ENCODE measurements around the gene SERTAD4.

The SERTAD4 gene

GRCh38 chr1:210233495-210234328 lies 1.1 kb downstream of the SERTAD4 start:
- DNase-seq: no peak

- no peak for DNase-seq
Observed at GRCh38 chr1:210234329-210234757, 1.7 kb downstream of the SERTAD4 start.

GRCh38 chr1:210235363-210236053 lies 2.9 kb downstream of the SERTAD4 start:
- DNase-seq: no peak

GRCh38 chr1:210236386-210236839 lies 3.8 kb downstream of the SERTAD4 start:
- DNase-seq: no peak

GRCh38 chr1:210236840-210237409 lies 4.3 kb downstream of the SERTAD4 start:
- DNase-seq: no peak

- DNase-seq: no peak
Observed at GRCh38 chr1:210237479-210237878, 4.9 kb downstream of the SERTAD4 start.

GRCh38 chr1:210237981-210238380 lies 5.4 kb downstream of the SERTAD4 start:
- DNase-seq: no peak

- DNase-seq: no peak
Observed at GRCh38 chr1:210239349-210240111, 6.9 kb downstream of the SERTAD4 start.

- no peak for DNase-seq
Observed at GRCh38 chr1:210241121-210241520, 8.5 kb downstream of the SERTAD4 start.

GRCh38 chr1:210244746-210245367 lies 12.3 kb downstream of the SERTAD4 start:
- no peak for DNase-seq

GRCh38 chr1:210246447-210246846 lies 13.9 kb downstream of the SERTAD4 start:
- DNase-seq: no peak

- DNase-seq: no peak
Observed at GRCh38 chr1:210248341-210248740, 15.7 kb downstream of the SERTAD4 start.

GRCh38 chr1:210250665-210250997 lies 18.0 kb downstream of the SERTAD4 start:
- peak; percentile 61 for DNase-seq

- peak; percentile 97 for DNase-seq
Observed at GRCh38 chr1:210250998-210251679, 18.5 kb downstream of the SERTAD4 start.

- peak; percentile 15 for DNase-seq
Observed at GRCh38 chr1:210251680-210252490, 19.3 kb downstream of the SERTAD4 start.

GRCh38 chr1:210252621-210253051 lies 20.0 kb downstream of the SERTAD4 start:
- no peak for DNase-seq

- DNase-seq: no peak
Observed at GRCh38 chr1:210254298-210254697, 21.7 kb downstream of the SERTAD4 start.

GRCh38 chr1:210257698-210258529 lies 25.3 kb downstream of the SERTAD4 start:
- DNase-seq: no peak

GRCh38 chr1:210259561-210259960 lies 27.0 kb downstream of the SERTAD4 start:
- no peak for DNase-seq

- no peak for DNase-seq
Observed at GRCh38 chr1:210260096-210260495, 27.5 kb downstream of the SERTAD4 start.

Measured in NCI-H1436 (cell line).